ENCODE results near the gene DAPK2.
A peak's percentile ranks its signal among the peaks of the same experiment; 100 is the strongest.

DAPK2 gene

GRCh38 chr15:63950911-63951481 is 95.3 kb downstream of the DAPK2 start:
- no peak overlapping the region for H3K4me3 ChIP-seq (replicated peaks; ENCODE audit: low read depth, low read length)
- DNase-seq (ENCODE audit: low read depth): peak; percentile 46
- TF ChIP-seq, protein P1, sequence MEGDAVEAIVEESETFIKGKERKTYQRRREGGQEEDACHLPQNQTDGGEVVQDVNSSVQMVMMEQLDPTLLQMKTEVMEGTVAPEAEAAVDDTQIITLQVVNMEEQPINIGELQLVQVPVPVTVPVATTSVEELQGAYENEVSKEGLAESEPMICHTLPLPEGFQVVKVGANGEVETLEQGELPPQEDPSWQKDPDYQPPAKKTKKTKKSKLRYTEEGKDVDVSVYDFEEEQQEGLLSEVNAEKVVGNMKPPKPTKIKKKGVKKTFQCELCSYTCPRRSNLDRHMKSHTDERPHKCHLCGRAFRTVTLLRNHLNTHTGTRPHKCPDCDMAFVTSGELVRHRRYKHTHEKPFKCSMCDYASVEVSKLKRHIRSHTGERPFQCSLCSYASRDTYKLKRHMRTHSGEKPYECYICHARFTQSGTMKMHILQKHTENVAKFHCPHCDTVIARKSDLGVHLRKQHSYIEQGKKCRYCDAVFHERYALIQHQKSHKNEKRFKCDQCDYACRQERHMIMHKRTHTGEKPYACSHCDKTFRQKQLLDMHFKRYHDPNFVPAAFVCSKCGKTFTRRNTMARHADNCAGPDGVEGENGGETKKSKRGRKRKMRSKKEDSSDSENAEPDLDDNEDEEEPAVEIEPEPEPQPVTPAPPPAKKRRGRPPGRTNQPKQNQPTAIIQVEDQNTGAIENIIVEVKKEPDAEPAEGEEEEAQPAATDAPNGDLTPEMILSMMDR (IDR thresholded peaks at IDR 0.05; ENCODE audit: low read length, missing control alignments): no peak

- no peak overlapping the region for H3K4me3 ChIP-seq (replicated peaks; ENCODE audit: low read depth, low read length)
- TF ChIP-seq, protein P1 (IDR thresholded peaks at IDR 0.05; ENCODE audit: low read length, missing control alignments): no peak
- no peak for DNase-seq (ENCODE audit: low read depth)
Observed at GRCh38 chr15:63948971-63949370, 97.3 kb downstream of the DAPK2 start.

DNA sequence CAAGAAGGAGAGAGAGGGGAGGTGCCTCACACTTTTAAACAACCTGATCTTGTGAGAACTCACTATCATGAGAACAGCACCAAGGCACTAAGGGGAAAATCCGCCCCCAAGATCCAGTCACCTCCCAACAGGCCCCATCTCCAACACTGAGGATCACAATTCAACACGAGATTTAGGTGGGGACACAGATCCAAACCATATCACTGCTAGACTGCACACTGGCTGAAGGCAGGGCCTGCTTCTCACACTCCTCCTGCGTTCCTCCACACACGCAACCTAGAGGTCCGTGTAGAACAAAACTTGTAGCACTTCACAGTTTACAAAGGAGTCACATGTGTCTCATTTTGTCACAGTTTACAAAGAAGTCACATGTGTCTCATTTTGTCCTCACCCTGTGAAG is 97.8 kb downstream of the DAPK2 start:
- TF ChIP-seq, protein P1 (IDR thresholded peaks at IDR 0.05; ENCODE audit: low read length, missing control alignments): no peak
- H3K4me3 ChIP-seq (replicated peaks; ENCODE audit: low read depth, low read length): no peak overlapping the region
- DNase-seq (ENCODE audit: low read depth): no peak

GRCh38 chr15:63947228-63947627 is 99.1 kb downstream of the DAPK2 start:
- DNase-seq (ENCODE audit: low read depth): no peak
- H3K4me3 ChIP-seq (replicated peaks; ENCODE audit: low read depth, low read length): no peak overlapping the region
- TF ChIP-seq, protein P1 (IDR thresholded peaks at IDR 0.05; ENCODE audit: low read length, missing control alignments): no peak

DNA sequence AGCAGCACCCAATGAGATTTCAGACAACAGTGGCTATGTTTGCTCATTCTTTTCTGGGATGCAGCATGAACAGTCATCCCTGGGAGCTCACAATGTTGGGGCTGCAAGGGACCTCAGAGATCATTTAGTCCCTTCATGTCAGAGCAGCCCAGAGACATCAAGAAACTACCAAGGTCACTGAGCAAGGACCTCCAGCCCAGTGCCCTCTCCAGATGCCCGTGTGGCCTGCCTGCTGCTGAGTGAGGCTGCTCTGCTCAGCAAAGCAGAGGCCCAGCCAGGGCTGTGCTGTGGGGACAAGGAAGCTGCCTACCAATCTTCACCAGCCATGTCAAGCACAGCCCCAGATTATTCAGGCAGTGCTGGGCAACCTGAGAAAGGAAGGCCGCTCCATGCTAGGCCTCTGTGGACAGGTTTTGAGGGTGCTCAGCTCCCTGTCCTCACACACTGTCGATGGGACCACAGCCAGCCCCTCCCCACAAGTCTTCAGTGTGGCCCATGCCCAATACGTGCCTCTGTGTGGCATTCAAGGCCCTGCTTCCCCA is 99.7 kb downstream of the DAPK2 start:
- TF ChIP-seq, protein P1 (IDR thresholded peaks at IDR 0.05; ENCODE audit: low read length, missing control alignments): no peak
- no peak overlapping the region for H3K4me3 ChIP-seq (replicated peaks; ENCODE audit: low read depth, low read length)
- DNase-seq (ENCODE audit: low read depth): no peak

DNA sequence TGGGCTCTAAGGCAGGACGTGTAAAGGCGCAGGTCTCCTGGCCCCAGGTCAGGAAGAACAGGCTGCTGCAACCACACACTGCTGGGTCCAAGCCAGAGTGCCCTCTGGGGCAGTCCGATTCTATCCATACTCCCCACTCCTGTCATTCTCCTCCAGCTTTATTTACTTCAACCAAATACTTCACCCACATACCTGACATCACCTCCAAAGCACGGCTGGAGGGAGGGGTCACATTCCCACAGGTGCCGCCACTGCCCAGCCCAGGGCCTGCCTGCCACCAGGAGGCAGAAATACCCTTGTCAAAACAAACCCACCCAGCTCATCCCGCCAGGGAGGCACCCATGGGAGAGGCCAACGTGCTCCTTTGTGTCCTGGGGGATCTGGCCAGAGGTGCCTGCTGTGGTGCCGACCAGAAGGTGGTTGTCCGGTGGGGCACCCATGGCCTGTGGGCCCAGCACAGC is 100.4 kb downstream of the DAPK2 start:
- DNase-seq (ENCODE audit: low read depth): no peak
- TF ChIP-seq, protein P1 (IDR thresholded peaks at IDR 0.05; ENCODE audit: low read length, missing control alignments): no peak
- H3K4me3 ChIP-seq (replicated peaks; ENCODE audit: low read depth, low read length): no peak overlapping the region
